Renal pelvis (tissue), 4 donors: ENCODE data around the gene SLC22A17. TPM values are rescaled to one million over a fixed set of nuclear protein-coding genes. Genes with fewer than 3 reads are reported as not detected.
A peak's percentile ranks its signal among the peaks of the same experiment; 100 is the strongest.

ENCODE experiments used
- DNase-seq: peaks from one replicate; pipeline ENCODE4 v3.0.0-alpha.2; 2013
- polyA plus RNA-seq, 3 donors: library from polyadenylated mRNA; unstranded; fragments of 120-200 nt; gene quantifications; one replicate each; pipeline ENCODE4 v1.2.1, GENCODE V29; 2013; ENCODE audit not compliant: insufficient read length in 3 of 3

SLC22A17 gene
- polyA plus RNA-seq, 3 donors, result 62.9 to 78.3 (median 69.0) TPM

DNA sequence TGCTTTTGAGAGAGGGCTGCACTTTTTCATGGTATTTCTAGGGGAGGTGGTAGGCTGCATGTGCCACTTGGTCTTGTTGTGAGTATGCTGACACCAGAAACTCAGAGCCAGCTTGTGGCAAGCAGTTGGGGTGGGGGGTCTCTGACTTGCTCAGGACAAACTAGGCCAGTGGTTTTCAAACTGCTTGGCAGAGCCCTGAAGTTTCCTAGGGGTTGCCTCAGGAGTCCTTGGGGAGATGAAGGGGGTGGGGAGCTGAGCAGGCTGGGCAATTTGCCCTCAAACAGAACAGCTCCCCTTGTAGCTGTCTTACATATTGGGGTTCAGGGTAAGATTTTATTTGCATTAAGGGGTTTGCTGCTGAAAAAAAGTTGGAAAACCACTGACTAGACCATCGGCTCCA lies 42.1 kb downstream of the SLC22A17 start:
- DNase-seq, result no peak

DNA sequence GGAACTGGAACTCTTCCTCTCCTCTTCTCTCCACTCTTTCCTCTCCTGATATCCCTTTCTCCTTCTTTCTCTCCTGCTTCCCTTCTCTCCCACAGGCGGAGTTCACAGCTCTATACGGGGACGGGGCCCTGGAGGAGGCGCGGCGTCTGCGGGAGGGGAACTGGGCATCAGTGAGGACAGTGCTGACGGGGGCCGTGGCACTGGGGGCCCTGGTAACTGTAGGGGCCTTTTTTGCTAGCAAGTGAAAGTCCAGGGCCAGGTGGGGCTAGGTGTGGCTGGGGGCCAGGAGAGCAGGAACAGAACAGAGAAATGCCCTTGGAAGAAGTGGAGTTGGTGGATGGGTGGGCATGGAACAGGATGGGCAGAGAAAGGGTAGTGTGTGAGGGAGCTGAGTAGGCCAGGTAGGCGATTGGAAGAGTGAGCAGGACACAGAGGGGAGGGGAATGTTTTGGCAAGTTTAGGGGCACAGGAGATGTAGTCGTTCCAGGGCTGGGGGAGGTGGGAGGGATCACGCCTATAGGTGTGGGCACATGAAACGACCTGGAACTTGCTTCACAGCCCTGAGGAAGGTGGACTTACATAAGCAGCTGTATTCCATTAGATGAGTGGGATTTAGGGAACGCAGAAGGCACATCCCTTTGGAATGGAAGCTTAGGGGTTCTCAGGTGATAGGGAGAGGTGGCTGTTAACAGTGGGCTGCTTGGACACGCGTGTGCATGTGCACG lies 43.8 kb downstream of the SLC22A17 start:
- no peak for DNase-seq

DNA sequence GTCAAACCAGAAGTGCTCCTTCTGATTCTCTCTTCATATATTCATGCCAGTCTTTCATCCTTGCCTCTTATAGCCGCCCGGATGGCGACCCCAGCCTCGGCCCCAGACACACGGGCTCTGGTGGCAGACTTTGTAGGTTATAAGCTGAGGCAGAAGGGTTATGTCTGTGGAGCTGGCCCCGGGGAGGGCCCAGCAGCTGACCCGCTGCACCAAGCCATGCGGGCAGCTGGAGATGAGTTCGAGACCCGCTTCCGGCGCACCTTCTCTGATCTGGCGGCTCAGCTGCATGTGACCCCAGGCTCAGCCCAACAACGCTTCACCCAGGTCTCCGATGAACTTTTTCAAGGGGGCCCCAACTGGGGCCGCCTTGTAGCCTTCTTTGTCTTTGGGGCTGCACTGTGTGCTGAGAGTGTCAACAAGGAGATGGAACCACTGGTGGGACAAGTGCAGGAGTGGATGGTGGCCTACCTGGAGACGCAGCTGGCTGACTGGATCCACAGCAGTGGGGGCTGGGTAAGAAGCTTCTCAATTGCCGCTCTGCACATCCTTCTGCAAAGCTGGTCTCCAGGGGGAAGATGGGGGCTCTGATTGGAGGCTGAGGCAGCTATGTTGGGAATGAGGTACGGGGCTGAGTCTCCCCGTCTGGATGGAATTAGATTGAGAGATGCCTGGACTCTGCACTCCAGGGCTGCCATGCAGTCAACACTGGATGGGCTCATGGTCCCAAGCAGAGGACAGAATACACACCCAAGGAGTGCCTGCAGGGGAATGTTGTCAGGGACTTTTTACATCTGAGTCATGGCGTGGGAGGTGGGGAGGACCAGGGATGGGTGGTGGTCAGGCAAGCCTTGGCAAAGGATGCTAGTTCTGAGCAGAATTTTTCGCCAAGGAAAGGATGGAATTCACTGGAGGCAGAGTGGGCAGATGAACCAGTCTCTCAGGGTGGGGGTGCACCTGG lies 44.7 kb downstream of the SLC22A17 start:
- no peak for DNase-seq

DNA sequence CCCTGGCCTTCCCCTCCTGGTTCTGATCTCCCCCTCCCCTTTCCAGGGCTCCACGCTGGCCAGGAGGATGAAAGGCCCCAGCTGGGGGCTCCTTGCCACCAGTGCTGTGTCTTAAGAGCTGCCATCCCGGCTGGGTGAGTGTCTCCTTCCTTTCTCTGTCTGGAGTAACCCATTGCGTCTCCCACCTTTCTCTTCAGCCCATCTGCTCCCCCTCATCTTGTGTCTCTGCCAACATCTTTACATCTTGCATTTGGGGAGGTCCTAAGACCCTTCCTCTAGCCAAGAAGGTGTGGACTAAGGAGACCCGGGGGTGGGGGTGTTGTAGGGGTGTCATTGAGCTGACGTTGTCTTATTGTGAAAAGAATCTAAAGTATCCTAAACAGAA lies 45.5 kb downstream of the SLC22A17 start:
- no peak for DNase-seq

DNA sequence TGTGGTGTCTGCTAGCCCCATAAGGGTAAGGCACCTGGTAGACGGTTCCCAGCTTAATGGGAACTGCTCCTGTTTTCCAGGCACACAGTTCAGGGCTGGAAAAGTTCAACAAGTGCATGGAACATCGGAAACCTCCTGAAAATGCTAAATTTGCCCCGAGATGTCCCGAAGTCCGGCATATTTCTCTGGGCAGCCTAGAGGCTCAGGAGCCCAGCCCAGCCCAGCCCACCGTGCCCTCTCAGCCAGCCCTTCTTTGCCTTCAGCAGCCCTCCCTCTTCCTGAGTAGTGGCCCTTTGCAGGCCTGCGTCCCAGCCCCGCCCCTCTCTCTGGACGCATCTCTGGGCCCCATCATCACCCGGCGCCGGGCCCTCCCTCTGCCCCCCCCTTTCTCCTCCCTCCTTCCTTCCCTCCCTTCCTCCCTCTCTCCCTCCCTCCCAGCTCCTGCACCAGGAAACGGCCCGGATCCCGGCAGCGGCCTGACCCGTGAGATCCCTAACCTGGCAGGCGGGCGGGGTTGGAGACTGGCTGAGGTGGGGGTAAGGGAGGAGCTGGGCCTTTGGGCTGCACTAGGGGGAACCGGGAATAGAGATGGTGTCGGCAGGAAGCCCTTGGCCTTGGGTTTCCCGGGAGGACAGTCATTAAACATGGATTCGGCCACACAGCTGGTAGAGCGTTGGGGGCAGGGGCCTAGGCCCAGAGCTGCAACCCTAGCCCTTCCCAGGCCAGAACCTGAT lies 46.1 kb downstream of the SLC22A17 start, which contains the start of gene BCL2L2:
BCL2L2 (plus strand) TSS at position 422 of the 734 bp plus-strand sequence. CDS start 935 bp downstream, outside the sequence.
- DNase-seq, result peak; percentile 93

DNA sequence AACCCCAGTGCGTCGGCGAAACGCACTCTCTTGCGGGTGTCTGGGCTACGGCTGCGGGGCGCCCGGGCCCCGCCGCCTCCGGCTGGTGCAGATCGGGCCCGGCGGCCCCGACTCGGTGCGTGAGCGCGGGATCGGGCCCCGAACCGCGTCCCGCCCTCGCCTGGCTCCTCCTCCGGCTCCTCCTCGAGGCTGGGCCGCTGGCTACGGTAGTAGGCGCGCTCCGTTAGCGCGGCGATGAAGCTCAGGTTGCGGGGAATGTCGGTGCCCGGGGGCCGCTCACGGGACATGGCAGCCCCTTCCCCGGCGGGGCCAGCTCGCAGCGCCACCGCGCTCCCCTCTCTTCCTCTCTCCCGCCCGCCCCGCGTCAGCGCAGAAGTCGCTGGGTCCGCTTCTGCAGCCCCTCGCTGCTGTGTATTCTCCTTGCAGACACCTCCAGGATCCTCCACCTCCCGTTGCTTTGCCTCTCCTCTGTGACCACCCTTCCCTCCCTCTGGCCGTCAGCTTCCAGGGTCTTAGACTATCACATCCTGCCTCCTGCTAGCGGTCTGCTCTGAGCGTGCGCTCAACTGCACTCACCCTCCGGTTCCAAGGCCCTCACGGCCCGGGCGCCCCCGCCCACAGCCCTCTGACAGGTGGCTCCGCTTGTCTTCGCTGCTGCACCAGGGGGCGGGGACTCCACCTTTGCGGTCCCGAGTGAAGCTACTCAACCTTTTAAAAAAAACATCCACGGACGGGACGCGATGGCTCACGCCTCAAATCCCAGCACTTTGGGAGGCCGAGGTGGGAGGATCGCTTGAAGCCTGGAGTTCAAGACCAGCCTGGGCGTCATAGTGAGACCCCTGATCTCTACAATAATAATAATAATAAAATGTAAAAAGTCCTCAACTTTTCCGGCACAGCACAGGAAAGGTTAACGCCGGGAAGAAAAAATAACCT lies 50.1 kb downstream of the SLC22A17 start, which contains the start of gene PPP1R3E:
PPP1R3E (minus strand) TSS at position 570 of the 936 bp plus-strand sequence; CDS start at position 287, 283 bp downstream.
- DNase-seq, result peak; percentile 55

DNA sequence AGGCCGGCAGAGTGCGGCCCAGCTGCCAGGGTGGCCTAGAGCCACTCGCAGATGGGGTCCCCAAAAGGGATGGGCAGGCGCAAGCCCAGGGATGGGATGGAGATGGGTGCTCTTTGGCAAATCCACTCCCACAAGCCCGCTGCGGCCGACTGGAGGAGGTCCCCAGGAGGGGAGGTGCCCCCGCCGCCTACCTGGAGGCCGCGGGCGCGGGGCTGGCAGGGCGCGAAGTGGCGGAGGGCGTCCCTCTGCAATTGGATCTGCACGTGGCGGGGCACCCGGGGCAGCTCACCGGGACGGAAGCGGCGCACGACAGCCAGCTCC lies 50.8 kb downstream of the SLC22A17 start:
- DNase-seq, result no peak

DNA sequence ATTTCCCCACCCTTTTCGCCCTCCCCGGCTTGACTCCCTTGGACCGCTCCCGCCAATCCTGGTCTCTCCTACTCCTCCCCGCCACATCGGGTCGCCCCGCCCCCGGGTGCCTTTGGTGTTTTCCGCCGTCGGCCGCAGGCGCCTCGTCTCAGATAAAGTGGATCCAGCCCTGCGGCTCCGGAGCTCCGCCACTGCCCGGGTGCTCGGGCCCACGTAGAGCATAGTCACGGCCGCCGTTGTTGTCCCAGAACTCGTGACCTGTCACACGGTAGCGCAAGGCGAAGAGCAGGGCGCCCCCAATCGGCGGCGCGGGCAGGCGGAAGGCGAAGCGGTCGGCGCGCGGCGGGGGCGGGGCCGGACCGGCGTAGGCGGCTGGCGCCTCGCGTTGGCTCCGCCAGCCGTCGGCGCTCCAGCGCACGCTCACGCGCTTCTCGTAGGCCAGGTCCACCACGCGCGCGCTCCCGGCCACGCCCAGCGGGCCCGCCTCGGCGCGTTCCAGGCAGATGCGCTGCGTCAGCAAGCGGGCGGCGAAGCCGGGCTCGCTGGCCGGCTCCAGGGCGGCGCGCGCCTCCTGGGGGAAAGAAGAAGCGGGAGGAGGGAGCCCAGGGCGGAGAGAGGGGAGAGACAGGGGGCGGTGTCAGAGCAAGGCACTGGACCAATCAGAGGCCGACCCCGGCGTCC lies 51.3 kb downstream of the SLC22A17 start:
- DNase-seq, result peak; percentile 98

DNA sequence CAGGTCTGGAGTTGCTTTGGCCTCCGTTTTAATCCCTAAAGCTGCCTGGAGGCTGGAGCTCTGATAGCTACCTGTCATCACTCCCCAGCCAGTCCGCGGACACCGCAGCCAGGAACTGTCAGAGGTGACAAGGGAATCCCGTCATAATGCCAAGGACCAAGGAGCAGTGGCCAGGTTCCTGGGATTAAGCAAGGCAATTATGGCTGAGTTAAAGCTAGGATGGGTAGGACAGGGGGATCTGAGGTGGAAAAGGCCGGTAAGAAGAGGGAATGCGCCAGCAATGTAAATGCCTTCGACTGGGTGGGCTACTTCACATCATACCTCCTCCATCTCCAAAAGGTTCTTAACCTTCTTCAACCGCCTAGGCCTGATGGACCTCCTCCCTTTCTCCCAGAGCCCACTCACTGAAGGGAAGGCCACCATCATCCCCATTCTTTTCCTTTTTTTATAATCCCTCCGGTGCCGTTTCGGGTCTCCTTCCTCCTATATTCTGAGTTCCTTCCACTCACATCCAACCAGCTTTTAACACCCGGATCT lies 51.9 kb downstream of the SLC22A17 start:
- DNase-seq, result no peak

DNA sequence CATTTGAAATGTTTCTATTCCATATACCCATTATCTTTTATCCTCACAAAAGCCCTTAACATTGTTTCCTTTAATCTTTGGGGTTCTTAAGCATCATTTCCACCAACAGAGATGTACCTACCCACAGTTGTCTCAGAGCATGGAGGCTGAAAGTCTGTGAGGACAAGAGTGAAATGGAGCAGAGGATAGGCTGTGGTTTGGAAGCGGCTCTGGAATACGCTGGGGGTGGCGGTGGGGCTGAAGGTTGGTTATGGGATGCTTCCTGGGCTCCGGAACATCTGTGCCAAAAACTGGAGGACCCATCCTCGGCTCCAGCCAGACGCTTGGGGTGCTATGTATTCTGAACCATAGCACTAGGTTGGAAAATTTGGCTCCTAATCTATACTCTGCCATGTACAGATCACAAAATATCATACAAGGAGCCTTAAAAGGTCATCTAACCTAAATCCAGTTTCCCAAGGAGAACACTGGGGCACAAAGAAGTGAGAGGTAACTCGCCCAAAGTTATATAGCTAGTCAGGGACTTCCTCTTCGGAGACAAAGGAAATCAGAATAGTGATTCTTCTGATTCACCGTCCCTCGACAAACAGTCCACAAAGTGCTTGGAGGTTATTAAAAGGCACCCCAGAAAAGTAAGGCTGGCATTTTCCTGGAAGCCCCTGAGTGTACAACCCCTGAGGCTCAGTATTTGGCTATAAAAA lies 52.6 kb downstream of the SLC22A17 start:
- no peak for DNase-seq

DNA sequence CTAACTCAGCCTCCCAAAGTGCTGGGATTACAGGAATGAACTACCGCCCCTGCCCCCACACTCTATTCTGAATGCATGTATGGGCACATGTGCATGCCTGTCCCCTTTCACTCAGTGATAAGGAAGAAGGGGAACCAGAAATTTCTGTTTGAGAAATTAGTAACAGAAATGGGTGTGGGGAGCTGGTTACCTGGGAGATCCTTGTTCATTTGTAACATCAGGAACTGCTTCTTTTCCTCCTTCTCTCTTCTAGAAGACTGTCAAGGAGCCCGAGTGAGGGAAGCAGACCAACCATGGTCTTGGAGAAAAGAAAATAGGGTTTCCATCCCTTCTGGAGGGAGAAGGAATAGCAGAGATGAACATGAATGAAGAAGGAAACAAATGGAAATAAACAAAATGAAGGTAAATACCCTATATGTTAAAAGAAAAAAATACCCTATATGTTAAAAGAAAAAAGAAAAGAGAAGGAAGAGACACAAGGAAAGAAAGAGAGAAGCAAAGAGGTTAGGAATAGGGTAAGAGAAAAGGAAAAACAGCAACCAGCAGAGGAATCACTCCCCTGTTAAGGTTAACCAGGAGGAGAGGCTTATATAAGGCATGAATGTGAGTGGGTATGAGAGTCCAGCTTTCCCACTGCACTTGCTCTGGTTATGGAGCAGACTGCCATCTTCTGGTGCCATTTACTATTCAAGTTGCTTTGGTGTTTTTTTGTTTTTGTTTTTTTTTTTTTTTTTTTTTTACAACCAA lies 53.3 kb downstream of the SLC22A17 start:
- peak; percentile 48 for DNase-seq

DNA sequence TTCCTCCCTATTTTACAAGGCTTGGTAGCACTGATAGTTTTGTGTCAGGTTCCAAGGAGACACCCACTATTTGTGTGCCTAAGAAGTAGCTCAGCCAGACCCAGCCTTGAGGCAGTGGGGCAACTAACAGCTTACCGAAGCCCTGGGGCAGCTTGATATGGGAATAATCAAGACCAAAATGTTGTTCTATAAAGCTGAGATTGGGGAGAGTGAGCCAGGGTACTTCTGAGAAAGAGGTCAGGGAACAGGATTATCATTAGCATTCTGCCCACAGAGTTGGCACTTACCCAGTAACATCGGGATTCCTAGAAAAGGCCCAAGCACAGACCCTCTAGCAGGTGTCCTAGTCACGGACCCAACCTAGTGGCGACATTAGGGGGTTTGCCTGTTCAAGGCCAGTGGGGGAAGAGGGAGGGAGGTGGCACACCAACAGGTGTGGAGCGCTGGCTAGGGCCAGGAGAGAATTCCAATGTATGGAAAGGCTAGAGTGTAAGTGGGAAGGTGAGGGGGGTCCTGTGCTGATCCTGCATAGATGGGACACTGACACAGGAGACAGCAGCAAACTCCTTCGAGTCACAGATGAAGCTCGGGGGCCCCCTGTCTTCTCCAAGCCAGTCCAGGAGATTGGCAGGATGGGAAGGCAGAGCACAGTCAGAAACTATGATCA lies 54.9 kb downstream of the SLC22A17 start:
- DNase-seq, result no peak

DNA sequence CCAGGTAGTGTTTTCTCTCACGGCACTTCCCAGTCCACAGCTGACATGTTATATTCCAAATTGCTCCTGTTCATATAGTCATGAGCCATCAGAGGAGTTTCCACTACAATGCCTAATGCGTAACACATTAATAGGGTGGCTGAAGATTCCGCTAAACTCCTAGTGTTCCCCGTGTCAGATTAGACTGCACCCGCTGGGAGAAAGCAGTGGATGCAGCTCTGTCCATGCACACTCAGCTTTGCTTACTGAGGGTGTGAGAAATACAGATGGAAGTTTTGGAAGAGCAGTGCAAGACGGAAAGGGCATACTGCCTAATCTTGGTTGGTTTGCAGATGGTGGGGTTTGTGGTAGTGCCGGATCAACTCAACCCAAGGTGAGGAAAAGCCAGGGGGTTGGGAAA lies 55.6 kb downstream of the SLC22A17 start:
- no peak for DNase-seq

Other genes with a start within 250 kb of the SLC22A17 start
- gene CIROP, start 247.9 kb downstream of the SLC22A17 start, polyA plus RNA-seq, result under 1 TPM in 2 of 3 donors, not detected in 1; 0.06 to 0.18 TPM
- gene CEBPE, start 233.6 kb downstream of the SLC22A17 start, polyA plus RNA-seq, result under 1 TPM; 0.10 to 0.30 (median 0.15) TPM
- gene SLC7A8, start 169.2 kb downstream of the SLC22A17 start, polyA plus RNA-seq, result 100 to 1,000 TPM in 1 of 3 donors, 10 to 100 TPM in 2; 76.5 to 103 (median 88.8) TPM
- 1 to 10 TPM; 1.3 to 3.4 (median 2.3) TPM for gene RNF212B, start 115.0 kb downstream of the SLC22A17 start, polyA plus RNA-seq
- 10 to 100 TPM; 28.5 to 32.3 (median 29.2) TPM for gene HOMEZ, start 66.8 kb downstream of the SLC22A17 start, polyA plus RNA-seq
- gene PPP1R3E, start 50.0 kb downstream of the SLC22A17 start, polyA plus RNA-seq, result 10 to 100 TPM; 20.5 to 37.2 (median 37.2) TPM
- gene BCL2L2, start 46.1 kb downstream of the SLC22A17 start, polyA plus RNA-seq, result 10 to 100 TPM; 38.2 to 54.4 (median 47.7) TPM
- 100 to 1,000 TPM; 269 to 322 (median 307) TPM for gene PABPN1, start 31.4 kb downstream of the SLC22A17 start, polyA plus RNA-seq
- gene EFS, start 12.3 kb upstream of the SLC22A17 start, polyA plus RNA-seq, result 10 to 100 TPM; 41.1 to 55.6 (median 45.5) TPM
- not detected for gene IL25, start 19.9 kb upstream of the SLC22A17 start, polyA plus RNA-seq
- 1 to 10 TPM; 2.3 to 3.1 (median 2.6) TPM for gene CMTM5, start 24.2 kb upstream of the SLC22A17 start, polyA plus RNA-seq
- under 1 TPM; 0.07 to 0.17 (median 0.16) TPM for gene MYH6, start 55.4 kb upstream of the SLC22A17 start, polyA plus RNA-seq
- under 1 TPM; 0.40 to 0.62 (median 0.56) TPM for gene MYH7, start 82.8 kb upstream of the SLC22A17 start, polyA plus RNA-seq
- 10 to 100 TPM; 60.0 to 72.5 (median 68.9) TPM for gene NGDN, start 116.8 kb upstream of the SLC22A17 start, polyA plus RNA-seq
- 10 to 100 TPM in 2 of 3 donors, 1 to 10 TPM in 1; 8.3 to 12.4 (median 11.0) TPM for gene ZFHX2, start 198.9 kb upstream of the SLC22A17 start, polyA plus RNA-seq
- 10 to 100 TPM; 19.0 to 20.5 (median 19.7) TPM for gene THTPA, start 203.4 kb upstream of the SLC22A17 start, polyA plus RNA-seq
- gene AP1G2, start 214.9 kb upstream of the SLC22A17 start, polyA plus RNA-seq, result 100 to 1,000 TPM in 2 of 3 donors, 10 to 100 TPM in 1; 79.0 to 122 (median 113) TPM
- 10 to 100 TPM in 2 of 3 donors, 1 to 10 TPM in 1; 9.1 to 13.5 (median 11.9) TPM for gene JPH4, start 225.9 kb upstream of the SLC22A17 start, polyA plus RNA-seq